Measurements from ENCODE around the gene GRID1.
A peak's percentile ranks its signal among the peaks of the same experiment; 100 is the strongest.
"Not testable (repeated sequence)": the region's sequence is repeated elsewhere in the genome, so short reads cannot be mapped to it uniquely, and the experiment has no call there.

GRID1 gene

DNA sequence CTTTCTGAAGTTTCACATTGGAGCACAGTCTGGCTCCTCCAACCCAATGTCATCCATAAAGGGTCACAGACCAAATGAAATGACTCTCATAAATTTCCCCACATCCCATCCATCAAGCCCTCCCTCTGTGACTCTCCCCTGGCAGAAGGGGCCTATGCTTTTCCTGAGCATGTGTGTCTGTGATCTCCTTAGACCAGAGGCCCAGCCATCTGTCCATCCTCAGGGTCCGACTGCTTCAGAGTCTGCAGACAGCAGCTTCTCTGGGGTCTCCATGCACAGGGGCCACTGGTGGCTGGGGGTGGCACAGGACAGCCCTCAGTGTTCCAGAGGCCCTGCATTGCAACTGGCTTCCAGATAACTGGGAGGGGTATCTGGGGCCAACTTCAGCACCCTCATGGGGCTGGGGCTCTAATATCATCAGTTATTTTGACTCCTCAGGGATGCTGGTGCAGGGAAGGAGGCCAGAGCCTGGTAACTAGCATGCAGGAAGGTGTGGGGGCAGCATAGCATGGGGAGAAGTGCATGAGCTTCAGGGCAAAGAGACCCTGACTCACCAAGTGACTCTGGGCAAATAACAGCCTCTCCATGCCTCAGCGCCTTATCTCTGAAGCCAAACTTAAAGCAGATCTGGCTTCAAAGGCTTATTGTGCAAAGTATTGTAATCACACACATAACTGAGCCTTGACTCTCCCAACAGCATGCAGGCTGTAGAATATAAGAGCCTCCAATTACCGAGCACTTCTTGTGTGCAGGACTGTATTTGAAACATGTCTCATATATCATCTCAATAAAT is 266.9 kb downstream of the GRID1 start:
- no peak overlapping the region for H3K4me3 Mint-ChIP-seq

DNA sequence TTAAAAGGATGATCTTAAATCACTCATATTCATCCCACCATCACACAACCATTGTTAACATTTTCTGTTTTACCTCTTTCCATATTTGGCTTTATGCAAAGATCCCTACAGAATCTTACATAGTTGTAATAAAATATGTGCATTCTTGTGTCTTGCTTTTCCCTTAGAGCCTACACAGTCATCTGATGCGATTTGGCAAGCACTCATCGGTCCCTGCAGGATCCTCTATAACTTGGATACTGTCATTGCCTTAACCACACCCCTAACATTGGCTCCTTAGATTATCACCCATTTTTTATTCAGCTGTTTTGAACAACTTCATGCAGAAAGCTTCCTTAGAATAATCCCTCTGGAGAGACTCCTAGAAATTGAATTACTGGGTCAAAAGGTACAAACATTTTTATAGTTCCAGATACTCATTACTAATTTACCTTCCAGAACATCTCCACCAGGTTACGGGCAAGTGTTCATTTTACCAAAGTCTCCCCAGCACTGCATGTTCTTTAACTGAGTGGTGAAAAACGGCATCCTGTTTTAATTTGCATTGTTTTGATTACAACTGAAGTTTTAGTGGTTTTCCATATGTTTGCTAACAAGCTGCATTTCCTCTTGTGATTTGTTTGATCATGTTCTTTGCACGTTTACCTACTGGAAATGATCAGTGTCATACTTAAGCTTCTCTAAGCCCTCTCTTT is 268.3 kb downstream of the GRID1 start:
- no peaks in the 10 kb centered on the region for H3K36me3 Mint-ChIP-seq
- no peaks in the 10 kb centered on the region for H3K4me1 Mint-ChIP-seq
- no peak overlapping the region for H3K27ac Mint-ChIP-seq
- no peaks in the 10 kb centered on the region for H3K27me3 Mint-ChIP-seq
- ATAC-seq: no peak
- H3K9me3 Mint-ChIP-seq: peaks cover 3% of the 10 kb centered on the region
- H3K4me3 Mint-ChIP-seq: no peak overlapping the region

More for the DNA sequence above, 266.9 kb downstream of the GRID1 start:
- Mint-ChIP-seq H3K36me3 (no peaks in the 10 kb centered on the region), H3K9me3 (peaks cover 3% of the 10 kb centered on the region), H3K27me3 (no peaks in the 10 kb centered on the region), H3K27ac (no peak overlapping the region), H3K4me1 (no peaks in the 10 kb centered on the region)
- no peak for ATAC-seq

DNA sequence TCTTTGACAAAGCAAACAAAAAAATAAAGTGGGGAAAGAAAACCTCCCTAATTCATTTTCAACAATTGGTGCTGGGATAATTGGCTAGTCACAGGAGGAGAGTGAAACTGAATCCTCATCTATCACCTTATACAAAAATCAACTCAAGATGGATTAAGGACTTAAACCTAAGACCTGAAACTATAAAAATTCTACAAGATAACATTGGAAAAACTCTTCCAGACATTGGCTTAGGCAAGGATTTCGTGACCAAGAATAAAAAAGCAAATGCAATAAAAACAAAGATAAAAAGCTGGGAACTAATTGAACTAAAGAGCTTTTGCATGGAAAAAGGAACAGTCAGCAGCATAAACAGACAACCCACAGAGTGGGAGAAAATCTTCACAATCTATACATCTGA is 271.5 kb downstream of the GRID1 start:
- not testable (repeated sequence) for H3K4me3 Mint-ChIP-seq, H3K27me3 Mint-ChIP-seq, H3K9me3 Mint-ChIP-seq, H3K27ac Mint-ChIP-seq, H3K4me1 Mint-ChIP-seq, ATAC-seq, H3K36me3 Mint-ChIP-seq

DNA sequence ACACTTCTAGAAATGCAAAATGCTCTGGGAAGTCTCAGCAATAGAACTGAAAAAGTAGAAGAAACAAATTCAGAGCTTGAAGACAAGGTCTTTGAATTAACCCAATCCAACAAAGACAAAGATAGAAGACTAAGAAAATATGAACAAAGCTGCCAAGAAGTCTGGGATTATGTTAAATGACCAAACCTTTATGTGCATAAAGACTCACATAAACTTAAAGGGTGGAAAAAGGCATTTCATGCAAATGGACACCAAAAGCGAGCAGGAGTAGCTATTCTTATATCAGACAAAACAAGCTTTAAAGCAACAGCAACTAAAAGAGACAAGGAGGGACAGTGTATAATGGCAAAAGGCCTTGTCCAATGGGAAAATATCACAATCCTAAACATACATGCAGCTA is 274.3 kb downstream of the GRID1 start:
- H3K27ac Mint-ChIP-seq, ATAC-seq, H3K4me3 Mint-ChIP-seq, H3K36me3 Mint-ChIP-seq, H3K4me1 Mint-ChIP-seq, H3K9me3 Mint-ChIP-seq: not testable (repeated sequence)
- peaks cover 19% of the 10 kb centered on the region for H3K27me3 Mint-ChIP-seq

DNA sequence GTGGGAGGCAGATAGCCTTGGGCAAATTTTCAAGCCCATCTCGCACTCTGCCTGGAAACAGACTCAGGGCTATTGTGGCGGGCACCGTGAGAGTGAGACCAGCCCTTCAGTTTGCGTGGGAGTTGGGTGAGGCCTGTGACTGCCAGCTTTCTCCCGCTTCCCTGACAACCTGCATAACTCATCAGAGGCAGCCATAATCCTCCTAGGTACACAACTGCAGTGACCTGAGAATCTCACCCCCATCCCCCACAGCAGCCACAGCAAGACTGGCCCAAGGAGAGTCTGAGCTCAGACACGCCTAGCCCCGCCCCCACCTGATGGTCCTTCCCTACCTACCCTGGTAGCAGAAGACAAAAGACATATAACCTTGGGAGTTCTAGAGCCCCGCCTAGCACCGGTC is 275.4 kb downstream of the GRID1 start:
- no peaks in the 10 kb centered on the region for H3K9me3 Mint-ChIP-seq
- peaks cover 28% of the 10 kb centered on the region for H3K27me3 Mint-ChIP-seq
- H3K36me3 Mint-ChIP-seq: no peaks in the 10 kb centered on the region
- ATAC-seq: no peak
- no peaks in the 10 kb centered on the region for H3K4me1 Mint-ChIP-seq
- no peak overlapping the region for H3K4me3 Mint-ChIP-seq
- H3K27ac Mint-ChIP-seq: no peak overlapping the region

DNA sequence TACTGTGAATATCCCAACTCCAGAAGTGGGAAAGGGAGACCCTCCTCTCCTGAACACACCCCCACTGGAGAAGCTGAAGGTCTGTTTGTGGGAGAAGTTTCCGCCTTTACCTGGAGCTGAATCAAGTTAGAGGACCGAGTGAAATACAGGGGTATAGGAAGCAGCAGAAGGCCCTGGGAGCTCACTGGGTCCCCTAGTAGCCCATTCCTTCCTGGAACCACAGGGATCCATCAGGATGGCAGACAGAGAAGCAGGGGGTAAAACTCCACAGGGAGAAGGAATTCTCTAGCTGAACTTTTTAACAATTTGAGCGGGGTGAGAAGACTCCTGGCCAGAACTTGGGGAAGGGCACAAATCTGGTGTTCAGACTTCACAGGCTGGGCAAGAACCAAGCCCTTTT is 275.8 kb downstream of the GRID1 start:
- Mint-ChIP-seq H3K4me3 (no peak overlapping the region), H3K36me3 (no peaks in the 10 kb centered on the region), H3K9me3 (no peaks in the 10 kb centered on the region), H3K27me3 (peaks cover 33% of the 10 kb centered on the region), H3K27ac (no peak overlapping the region), H3K4me1 (no peaks in the 10 kb centered on the region)
- no peak for ATAC-seq

DNA sequence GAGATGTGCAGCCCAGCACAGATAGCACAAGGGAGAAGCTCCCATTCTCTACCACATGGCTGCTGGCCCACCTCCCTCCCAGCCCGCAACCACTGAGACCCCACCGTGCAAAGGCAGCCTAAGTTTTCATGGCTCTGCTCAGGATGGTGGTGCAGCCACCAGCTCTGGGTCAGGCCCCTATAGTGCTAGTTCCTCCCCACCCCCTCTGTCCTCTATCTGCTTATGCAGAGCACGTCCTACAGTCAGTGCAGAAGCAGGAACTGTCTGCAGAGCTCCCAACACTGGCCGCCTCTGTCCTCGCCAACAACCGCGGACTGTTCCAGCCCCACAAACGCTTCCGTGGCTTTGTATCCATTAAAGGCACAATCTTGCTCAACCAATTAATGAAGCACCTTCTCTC is 278.9 kb downstream of the GRID1 start:
- no peak overlapping the region for H3K4me3 Mint-ChIP-seq
- no peak overlapping the region for H3K27ac Mint-ChIP-seq
- H3K4me1 Mint-ChIP-seq: no peaks in the 10 kb centered on the region
- peaks cover 46% of the 10 kb centered on the region for H3K27me3 Mint-ChIP-seq
- ATAC-seq: peak; percentile 17
- no peaks in the 10 kb centered on the region for H3K9me3 Mint-ChIP-seq
- H3K36me3 Mint-ChIP-seq: no peaks in the 10 kb centered on the region

DNA sequence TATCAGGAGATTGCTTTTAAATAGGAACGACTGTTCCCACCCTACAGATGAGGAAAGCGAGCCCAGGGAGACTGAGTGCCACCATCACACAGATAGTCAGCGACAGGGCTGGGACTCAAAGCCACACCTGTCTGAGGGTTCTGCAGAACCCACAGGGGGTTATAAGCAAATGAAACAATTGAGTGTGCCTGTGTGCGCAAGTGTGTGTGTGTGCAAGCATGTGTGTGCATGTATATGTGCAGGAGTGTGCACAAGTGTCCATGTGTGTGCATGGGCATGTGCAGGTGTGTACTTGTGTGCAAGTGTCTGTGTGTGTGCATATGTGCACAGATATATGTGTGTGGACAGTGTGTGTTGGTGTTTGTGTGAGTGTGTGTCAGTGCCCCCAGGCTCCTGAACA is 280.2 kb downstream of the GRID1 start:
- no peaks in the 10 kb centered on the region for H3K4me1 Mint-ChIP-seq
- no peak overlapping the region for H3K27ac Mint-ChIP-seq
- no peak overlapping the region for H3K4me3 Mint-ChIP-seq
- no peaks in the 10 kb centered on the region for H3K9me3 Mint-ChIP-seq
- no peak for ATAC-seq
- H3K27me3 Mint-ChIP-seq: peaks cover 46% of the 10 kb centered on the region
- H3K36me3 Mint-ChIP-seq: no peaks in the 10 kb centered on the region

DNA sequence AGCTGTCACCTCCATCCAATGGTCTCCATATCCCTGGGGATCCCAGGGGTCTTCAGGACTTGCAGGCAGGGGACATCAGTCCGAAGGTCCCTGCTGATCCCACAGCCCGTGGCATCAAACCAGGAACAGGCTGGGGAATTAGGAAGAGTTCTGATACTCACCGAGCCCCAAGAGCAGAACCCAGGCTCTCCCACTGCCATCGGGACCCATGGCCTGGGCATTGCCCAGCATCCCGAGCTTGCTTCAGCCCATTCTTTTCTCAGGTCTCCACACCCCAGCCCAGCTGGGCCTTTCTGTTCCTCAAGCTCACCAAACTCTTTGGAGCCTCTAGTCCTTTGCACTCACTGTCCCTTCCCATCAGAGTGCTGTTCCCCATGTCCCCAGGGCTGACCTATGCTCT is 280.9 kb downstream of the GRID1 start:
- Mint-ChIP-seq H3K4me3 (no peak overlapping the region), H3K4me1 (no peaks in the 10 kb centered on the region), H3K9me3 (no peaks in the 10 kb centered on the region), H3K27me3 (peaks cover 46% of the 10 kb centered on the region), H3K36me3 (no peaks in the 10 kb centered on the region), H3K27ac (no peak overlapping the region)
- no peak for ATAC-seq

DNA sequence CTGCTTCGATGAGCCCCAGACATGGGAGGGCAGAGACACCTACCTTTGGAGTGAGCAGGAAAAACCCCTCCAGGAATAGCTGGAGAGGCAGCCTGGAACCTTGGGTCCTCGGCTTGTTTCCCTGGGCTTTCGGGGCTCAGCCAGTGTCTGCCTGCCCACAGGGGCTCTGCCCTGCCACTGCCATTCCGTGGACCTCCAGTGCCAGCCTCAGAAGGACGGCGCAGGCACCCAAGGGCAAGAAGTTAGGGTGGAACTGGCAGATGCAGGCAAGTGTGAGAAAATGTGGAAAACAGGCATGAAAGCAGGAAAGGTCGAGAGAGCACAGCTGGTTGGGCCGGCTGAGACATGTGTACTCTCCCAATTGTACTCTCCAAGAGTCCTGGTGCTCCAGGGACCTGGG is 281.5 kb downstream of the GRID1 start:
- peaks cover 50% of the 10 kb centered on the region for H3K27me3 Mint-ChIP-seq
- H3K4me1 Mint-ChIP-seq: no peaks in the 10 kb centered on the region
- no peak overlapping the region for H3K27ac Mint-ChIP-seq
- H3K36me3 Mint-ChIP-seq: no peaks in the 10 kb centered on the region
- ATAC-seq: no peak
- no peak overlapping the region for H3K4me3 Mint-ChIP-seq
- H3K9me3 Mint-ChIP-seq: no peaks in the 10 kb centered on the region

DNA sequence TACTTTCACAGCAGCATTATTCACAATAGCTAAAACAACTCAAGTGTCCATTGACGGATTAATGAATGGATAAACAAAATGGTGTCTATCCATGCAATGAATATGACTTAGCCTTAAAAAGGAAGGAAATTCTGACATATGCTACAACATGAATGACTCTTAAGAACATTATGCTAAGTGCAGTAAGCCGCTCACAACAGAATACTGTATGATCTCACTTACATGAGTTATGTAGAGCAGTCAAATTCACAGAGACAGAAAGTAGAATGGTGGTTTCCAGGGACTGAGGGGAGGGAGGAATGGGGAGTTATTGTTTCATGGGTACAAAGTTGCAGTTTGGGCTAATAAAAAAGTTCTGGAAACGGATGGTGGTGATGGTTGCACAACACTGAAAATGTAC is 282.0 kb downstream of the GRID1 start:
- ATAC-seq: no peak
- H3K4me1 Mint-ChIP-seq: no peaks in the 10 kb centered on the region
- H3K4me3 Mint-ChIP-seq: no peak overlapping the region
- H3K36me3 Mint-ChIP-seq: no peaks in the 10 kb centered on the region
- H3K9me3 Mint-ChIP-seq: no peaks in the 10 kb centered on the region
- H3K27me3 Mint-ChIP-seq: peaks cover 55% of the 10 kb centered on the region
- H3K27ac Mint-ChIP-seq: no peak overlapping the region

DNA sequence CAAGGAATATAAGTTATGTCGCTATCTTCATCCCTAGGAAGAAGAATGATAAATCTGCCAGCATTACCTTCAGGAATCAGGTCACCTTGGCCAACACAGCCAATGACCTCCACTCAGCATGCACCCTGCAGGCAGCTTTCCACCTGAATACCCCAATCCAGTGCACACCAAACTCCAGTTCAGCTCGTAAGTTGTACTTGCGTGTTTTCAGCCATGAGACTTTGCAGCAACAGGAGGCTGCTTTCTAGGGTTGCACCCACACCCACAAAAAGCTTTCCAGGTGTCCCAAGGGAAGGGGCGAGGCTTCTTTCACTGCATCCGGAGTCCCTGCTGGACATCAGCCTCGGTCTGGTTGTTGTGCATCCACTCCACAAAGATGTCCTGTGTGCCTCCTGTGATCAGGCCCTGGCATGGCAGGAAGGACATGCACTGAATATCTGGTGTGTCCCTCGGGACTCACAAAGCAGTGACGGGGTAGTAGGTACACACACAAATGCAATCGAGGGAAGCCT is 282.9 kb downstream of the GRID1 start:
- no peaks in the 10 kb centered on the region for H3K9me3 Mint-ChIP-seq
- H3K4me3 Mint-ChIP-seq: no peak overlapping the region
- H3K36me3 Mint-ChIP-seq: no peaks in the 10 kb centered on the region

DNA sequence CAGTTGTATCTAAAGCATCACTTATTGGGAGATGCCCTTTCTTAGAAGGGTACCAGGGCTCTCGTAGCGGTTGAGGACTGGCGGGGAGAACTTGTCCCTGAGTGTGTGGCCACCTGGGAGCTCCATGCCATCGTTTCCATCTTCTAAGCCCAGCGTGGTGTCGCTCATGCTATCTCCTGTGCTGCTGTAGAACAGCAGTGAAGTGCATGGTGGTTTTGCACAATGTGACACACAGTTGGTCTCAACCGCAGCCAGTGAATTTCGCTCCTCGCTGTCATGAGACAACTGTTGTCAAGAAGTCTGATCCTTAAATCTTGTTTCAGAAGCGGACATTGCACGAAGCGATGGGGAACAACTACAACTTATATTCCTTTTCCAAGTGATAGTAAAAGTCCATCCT is 283.4 kb downstream of the GRID1 start:
- no peaks in the 10 kb centered on the region for H3K9me3 Mint-ChIP-seq
- H3K4me1 Mint-ChIP-seq: no peaks in the 10 kb centered on the region
- H3K27ac Mint-ChIP-seq: no peak overlapping the region
- ATAC-seq: no peak
- H3K27me3 Mint-ChIP-seq: peaks cover 51% of the 10 kb centered on the region
- H3K36me3 Mint-ChIP-seq: no peaks in the 10 kb centered on the region
- no peak overlapping the region for H3K4me3 Mint-ChIP-seq

More for the DNA sequence above, 282.9 kb downstream of the GRID1 start:
- ATAC-seq: no peak
- H3K27me3 Mint-ChIP-seq: peaks cover 49% of the 10 kb centered on the region
- no peak overlapping the region for H3K27ac Mint-ChIP-seq
- H3K4me1 Mint-ChIP-seq: no peaks in the 10 kb centered on the region

DNA sequence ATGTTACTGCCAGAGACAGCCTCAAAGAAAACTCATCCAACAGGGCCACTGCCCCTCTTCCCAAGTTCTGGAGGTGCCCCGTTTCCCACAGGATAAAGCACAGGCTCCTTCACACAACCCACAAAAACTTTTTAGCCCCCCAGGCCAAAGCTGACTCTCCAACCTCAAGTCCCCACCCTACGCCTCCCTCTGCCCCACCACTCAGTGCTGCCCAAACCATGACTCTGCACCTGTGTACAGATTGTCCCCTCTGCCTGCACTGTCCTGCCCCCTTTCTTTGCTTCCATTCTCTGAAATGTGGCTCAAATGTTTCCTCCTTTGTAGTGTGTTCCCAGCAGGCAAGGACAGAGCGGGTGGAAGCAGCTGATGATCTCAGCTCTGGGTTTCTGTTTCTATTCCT is 284.0 kb downstream of the GRID1 start:
- ATAC-seq: no peak
- Mint-ChIP-seq H3K4me3 (no peak overlapping the region), H3K9me3 (no peaks in the 10 kb centered on the region), H3K27me3 (peaks cover 47% of the 10 kb centered on the region), H3K36me3 (no peaks in the 10 kb centered on the region), H3K4me1 (no peaks in the 10 kb centered on the region), H3K27ac (no peak overlapping the region)

DNA sequence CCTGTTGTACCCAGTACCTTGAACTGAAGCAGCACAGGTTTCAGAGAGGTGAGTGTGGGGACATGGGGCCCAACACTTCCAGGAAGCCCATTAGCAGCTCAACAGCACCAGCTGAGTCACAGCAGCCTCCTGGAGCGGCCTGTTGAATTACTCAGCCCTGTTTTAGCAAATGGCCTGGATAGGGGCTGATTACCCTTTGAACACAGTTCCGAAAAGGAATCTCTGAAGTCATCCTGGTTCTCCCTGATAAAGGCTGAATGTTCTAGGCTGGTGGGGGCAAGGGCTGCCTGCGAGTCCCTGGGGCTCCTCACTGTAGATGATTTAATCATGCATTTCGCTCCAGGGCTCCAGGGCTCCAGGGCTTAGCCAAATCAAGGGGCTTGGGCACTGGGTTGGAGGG is 287.5 kb downstream of the GRID1 start:
- peaks cover 42% of the 10 kb centered on the region for H3K27me3 Mint-ChIP-seq
- H3K4me3 Mint-ChIP-seq: no peak overlapping the region
- peaks cover 2% of the 10 kb centered on the region for H3K9me3 Mint-ChIP-seq
- H3K27ac Mint-ChIP-seq: no peak overlapping the region
- no peaks in the 10 kb centered on the region for H3K36me3 Mint-ChIP-seq
- no peak for ATAC-seq
- H3K4me1 Mint-ChIP-seq: no peaks in the 10 kb centered on the region

DNA sequence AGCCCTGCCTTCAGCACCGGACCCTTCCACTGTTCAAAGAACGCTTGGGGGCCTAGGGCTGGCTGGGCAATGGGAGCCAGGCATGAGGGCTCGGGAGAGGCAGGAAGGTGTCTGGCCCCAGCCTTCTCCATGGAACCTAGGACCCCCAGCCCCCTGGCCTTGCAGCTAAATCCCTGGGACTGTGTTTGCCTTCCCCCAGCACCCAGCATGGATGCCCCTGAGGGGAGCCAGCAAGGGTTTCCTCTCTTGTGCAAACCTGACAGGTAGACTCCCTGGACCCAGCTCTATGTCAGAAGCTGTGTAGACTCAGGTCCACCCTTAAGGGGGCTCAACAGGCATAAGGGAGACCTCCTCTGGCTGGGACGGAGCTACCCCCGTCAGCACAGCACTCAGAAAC is 288.0 kb downstream of the GRID1 start:
- H3K4me1 Mint-ChIP-seq: no peaks in the 10 kb centered on the region
- H3K27me3 Mint-ChIP-seq: peaks cover 41% of the 10 kb centered on the region
- no peak overlapping the region for H3K4me3 Mint-ChIP-seq
- no peaks in the 10 kb centered on the region for H3K36me3 Mint-ChIP-seq
- peaks cover 2% of the 10 kb centered on the region for H3K9me3 Mint-ChIP-seq
- no peak overlapping the region for H3K27ac Mint-ChIP-seq
- no peak for ATAC-seq
